HG03571 (cell line): ENCODE data around the gene ADORA1.

Source experiments
- ATAC-seq: cut with Tn5 transposase; IDR thresholded peaks from one replicate; pipeline ENCODE4 v1.9.1; 2021; ENCODE audit not compliant: unreplicated experiment

The ADORA1 gene

DNA sequence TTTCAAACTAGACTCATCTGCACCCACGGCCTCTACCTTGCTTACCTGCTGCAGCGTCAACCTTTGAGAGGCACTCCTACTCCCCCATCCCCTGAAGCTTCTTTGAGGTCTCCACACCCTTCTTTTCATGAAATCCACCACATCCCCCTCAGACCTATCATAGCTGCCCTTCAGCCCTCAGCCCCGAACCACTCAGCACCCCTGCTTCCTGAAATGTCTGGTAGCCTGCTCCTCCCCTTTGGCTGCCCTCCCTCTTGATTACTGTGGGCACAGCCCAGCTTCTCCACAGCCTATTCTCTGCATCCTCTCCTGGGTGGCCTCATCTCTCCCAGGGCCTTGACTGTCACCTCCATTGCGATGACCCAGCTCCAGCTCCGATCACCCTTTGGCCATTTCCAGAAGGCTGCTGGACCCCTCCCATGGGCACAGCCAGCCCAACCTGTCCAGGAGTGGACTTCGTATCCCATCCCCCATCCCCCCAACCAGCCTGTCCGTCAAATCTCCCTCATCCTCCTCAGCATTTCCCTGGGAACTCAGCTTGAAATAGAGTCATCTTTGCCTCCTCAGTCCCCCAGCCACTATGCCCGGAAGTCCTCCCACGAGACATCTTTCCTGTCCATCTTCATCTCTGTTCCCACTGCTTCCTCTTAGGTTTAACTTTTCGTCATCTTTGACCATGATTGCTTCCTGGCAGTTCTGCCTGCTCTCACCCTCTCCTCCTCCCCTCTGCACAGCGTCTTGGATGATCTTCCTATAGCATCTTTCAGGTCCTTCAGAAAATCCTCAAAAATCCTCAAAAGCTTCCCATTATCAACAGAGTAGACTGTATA lies 6.1 kb upstream of the ADORA1 start:
- no peak for ATAC-seq

DNA sequence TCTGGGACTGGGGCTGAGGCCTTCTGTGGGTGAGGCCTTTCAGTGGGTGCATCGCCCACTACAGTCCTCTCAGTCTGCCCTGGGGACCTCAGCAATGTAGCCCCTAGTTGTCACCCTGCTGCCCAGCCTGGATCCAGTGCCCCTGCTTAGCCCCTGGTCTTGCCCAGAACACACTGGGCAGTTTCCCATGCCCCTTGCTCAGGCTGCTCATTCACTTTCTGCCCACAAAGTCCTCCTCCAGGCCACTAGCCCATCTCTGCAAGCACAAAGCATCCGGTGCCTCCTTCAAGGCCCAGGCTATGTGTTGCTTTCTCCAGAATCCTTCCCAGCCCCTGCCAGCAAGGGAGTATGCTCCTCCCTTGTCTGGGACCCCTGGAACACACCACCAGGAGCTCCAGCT lies 5.4 kb upstream of the ADORA1 start:
- ATAC-seq, result no peak

DNA sequence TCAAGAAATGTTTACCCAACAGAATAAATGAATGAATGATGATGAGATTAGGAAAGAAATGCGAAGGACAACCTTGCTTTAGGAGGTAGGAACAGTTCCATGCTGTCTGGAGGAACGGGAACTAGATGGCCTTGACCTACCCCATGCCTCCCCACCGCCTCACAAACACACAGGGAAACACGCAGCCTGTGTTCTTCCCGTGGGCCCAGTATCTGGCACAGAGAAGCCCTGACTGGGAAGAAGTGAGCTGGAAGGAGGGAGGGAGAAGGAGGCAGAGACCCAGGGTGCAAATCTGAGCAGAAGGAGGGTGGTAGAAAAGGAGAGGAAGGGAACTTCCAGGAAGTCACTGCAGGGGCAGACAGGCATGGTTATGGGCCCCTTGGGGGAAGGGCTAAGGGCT lies 3.5 kb upstream of the ADORA1 start:
- no peak for ATAC-seq

DNA sequence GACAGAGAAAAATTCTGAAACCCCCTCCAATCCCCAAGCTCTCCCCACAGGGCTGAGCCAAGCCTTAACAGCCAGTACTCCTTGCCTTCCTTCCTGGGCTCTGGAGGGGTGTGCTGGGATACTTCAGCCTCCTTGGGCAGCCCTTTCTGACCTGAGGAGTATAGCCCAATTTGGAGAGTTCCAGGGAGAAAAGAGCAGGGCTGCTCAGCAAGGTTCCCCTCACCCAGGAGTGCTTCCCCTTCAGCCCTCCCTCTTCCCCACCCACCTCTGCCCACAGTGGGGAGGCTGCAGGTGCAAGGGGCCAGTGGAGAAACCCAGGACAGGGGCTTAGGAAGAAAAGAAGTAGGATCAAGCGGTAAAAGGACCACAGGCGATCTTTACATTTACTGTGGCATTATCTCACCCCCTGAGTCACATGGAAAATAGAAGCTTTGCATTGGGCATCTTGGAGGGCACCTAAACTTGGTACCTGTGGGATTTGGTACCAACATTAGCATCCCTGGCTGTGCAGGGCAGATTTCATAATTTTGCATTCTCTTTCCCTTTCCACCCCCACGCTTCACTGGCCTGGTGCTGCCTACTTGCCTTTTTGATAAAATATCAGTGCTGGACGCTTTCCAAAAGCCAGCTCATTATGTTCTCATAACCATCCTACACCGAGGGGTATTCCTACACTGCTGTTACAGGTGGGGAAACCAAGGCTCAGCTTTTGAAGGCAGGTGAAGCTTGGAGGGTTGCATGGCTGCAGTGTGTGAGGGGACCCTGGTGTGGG lies 2.8 kb upstream of the ADORA1 start:
- ATAC-seq, result no peak

DNA sequence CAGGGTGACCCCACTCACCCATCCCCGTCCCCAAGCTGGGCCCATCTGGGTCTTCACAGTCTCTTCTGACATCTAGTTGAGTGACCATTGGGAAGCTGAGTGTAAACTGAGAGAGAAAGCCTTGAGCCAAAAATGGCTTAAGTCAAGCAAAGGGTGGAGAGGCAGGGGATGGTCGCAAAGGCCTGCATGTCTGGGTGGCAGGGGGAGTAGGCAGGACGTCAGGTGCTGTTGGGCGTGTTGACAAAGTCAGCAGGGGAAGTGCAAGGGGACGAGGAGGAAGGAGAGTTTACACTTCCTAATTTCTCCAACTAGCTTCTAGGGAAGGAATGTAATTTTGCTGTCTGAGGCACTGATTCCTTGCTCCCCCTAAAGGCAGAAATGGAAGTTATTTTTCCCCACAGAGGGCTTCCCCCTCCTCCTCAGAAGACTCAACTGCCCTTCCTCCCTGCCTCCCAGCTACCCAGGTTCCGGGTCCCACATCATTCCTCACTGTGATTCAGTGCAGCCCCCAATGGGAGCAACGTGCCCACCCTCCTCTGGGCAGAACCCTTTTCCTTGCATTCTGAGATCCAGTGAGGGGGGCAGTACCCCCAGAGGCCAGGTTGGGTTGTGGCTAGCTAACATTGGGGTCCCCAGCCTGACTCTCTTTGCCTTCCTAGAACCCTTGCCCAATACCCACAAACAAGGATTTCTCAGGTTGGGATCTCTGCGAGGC lies 1.2 kb upstream of the ADORA1 start:
- no peak for ATAC-seq

DNA sequence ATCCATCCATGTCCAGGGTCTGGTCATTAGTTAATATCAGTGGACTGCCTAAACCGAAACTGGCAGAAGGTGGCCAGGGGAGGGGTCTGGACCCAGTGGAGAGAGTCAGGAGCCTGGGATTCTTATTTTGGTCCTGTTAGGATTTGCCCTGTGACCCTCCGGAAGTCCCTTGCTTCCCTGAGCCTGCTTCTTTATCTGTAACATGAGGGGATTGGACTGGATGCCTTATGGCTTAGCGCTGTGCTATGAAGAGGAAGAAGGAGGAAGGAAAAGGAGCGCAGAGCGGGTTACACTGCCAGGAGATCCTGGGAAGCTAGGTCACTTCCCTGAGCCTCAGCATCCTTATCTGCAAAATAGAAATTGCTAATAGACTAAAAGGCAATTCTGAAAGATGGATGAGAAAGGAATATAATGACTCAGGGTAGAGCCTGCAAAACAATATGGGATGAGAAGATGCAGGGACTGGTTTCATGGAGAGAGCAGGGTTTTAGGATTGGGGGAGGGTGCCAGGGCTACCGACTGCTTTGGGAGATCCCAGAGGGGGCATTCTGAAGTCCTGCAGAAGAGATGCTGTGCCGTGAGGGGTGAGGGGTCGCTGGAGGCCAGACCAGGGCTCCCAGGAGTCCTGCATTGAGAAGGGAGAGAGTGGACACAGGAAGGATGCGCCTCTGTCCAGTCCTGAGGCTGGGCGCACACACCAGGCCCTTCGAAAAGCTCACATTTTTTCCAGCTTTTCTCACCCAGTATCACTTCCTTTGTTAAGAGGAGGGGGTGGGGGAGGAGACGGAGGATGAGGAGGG lies 460 bp upstream of the ADORA1 start:
- no peak for ATAC-seq

DNA sequence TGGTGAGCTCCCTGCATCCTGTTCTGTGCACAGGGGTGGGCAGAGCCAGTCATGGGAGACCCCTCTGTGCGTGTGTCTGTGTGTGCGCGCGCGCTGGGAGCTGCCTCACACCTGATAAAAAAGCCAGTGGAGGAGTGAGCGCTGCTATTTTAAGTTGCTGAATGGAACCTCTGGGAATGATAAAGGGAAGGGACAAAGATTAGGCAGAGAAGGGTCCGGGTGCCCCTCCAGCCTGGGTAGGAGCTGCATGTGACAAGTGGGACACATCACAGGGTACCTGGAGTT lies 847 bp downstream of the ADORA1 start:
- ATAC-seq, result no peak

DNA sequence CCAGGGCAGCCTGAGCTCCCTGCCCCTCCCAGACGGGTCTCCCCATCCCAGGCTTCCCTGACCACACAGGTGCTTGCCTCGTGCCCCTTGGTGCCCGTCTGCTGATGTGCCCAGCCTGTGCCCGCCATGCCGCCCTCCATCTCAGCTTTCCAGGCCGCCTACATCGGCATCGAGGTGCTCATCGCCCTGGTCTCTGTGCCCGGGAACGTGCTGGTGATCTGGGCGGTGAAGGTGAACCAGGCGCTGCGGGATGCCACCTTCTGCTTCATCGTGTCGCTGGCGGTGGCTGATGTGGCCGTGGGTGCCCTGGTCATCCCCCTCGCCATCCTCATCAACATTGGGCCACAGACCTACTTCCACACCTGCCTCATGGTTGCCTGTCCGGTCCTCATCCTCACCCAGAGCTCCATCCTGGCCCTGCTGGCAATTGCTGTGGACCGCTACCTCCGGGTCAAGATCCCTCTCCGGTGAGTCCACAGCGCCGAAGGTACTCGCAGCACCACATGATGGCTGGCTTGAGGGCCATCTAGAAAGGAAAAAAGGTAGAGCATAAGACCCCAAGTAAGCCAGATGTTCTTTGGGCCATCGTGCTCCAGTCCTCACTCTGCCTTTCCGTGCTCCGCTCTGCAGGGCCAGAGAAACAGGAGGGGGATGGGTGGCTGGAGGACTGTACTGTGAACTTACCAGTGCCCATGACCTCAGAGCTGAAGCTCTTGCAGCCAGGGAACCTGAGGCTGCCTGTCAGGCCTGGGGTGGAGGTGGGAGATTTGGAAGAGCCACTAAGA lies 1.4 kb downstream of the ADORA1 start:
- ATAC-seq, result no peak

DNA sequence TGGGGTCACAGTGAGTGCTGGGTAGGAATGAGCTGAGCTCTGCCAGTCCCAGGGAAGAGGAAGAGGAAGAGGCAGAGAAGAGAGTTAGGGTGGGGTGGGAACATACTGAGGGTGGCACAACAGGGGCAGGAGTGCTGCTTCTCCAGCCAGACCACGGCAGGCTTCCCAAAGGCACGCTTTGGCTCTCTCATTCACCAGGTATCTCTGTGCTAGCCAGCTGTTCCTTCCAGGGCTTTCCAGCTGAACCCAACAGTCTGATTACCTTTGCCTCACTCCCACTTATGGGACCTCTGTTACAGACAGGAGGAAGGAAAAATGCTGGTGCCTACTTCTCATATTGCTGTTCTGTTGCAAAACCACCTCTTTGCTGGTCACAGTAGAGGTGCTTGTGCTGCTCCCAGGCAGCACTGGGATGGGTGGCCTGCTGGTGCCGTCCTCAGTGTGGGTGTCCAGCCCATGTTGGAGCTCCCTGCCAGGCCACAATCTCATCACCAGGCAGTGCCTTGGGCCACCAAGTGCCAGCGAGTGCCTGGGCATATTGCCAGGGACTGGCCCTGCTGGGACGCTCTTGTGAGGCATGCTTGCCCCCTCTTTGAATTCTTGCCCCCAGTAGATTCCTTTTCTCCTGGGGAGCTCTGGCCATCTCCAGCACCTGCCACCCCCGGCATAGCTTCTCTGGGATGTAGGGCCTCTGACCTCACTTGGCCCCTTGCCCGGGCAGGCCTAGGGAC lies 2.1 kb downstream of the ADORA1 start:
- no peak for ATAC-seq

DNA sequence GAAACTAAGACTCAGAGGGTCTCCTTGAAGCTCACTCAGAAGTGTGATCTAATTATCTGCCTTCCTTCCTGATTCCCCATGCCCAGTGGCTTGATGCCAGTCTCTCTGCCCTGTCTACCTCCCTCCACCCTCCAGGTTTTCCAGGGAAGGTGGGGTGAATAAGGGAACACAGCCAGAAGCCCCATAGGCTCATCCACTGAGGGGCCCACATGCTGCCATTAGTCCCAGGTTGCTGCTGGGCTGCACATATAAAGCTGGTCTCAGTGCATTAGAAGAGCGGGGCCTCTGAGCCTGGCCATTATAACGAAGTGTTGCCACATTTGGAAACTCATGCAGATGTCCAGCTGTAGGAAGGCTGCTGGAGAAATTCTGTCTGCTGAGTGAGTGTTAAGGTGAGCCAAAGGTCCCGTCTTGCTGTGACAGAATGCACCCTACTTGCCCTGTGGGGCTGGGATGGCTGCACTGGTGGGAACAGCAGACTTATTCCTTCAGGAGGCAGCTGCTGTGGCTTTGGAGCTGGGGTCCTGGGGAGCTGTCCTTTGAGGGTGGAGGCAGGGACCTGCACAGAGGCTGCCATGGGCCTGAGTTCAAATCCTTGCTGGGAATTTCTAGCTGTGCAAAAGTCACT lies 2.9 kb downstream of the ADORA1 start:
- ATAC-seq, result no peak

DNA sequence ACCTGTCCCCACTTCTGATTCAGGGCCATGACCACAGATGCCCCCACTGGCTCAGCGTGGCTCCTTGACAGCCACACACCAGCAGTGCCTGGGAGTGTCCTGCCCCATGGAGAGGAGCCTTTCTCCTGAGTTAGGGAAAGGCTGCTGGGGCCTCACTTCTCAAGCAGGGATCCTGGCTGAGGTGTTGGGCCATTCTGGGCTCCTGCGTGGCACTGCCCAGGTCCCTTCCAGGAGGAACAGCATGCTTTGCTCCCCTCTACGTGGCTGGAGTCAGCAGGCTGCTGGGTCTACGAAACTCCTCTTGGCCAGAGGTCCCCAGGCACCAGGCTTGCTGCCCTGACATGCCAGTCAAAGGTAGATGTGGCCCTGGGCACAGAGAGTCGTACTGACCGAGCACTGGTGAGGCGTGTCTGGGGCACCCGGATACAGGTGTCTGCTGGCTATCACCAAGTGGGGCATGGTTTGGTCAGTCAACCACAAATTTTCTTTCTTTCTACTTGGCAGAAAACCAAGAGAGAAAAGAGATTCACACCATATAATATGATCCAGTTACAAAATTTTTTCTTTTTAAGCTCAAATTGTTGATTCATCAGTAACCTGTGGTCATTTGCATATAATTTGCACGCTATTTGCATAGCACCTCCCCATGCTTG lies 4.1 kb downstream of the ADORA1 start:
- ATAC-seq, result no peak

DNA sequence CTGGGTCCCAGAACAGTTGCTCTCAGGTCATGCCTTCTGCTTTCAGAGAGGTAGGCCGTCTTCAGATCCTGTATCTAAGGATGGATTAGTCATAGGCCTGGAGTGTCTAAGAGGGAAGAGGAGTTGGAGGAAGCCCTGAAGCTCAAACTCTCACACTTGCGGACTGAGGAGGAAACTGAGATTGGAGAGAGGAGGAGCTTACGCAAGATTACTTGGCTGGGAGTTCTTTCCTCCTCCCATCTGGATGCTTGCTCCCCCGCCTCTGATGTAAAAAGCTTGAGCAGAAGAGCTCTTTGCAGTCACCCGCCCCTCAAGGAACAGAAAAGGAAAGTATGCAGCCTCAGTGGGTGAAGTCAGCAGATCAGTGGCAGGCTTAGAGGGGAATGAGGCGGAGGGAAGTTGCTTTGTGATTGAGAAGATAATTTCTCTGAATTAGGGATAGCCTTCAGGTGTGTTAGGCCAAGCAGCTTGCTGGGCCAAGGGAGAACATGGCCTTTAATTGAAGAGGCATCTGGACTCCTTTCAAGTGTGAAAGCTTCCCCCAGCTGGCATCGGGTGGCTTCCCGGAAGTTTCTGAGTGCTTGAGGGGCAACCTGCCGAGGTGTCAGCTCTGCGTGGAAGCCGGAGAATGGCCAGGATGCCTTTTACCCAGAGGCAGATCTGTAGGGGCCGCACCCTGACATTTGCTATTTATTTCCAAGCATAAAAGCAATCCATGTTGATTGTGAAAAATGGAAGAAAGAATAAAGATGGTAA lies 6.6 kb downstream of the ADORA1 start:
- ATAC-seq, result no peak

DNA sequence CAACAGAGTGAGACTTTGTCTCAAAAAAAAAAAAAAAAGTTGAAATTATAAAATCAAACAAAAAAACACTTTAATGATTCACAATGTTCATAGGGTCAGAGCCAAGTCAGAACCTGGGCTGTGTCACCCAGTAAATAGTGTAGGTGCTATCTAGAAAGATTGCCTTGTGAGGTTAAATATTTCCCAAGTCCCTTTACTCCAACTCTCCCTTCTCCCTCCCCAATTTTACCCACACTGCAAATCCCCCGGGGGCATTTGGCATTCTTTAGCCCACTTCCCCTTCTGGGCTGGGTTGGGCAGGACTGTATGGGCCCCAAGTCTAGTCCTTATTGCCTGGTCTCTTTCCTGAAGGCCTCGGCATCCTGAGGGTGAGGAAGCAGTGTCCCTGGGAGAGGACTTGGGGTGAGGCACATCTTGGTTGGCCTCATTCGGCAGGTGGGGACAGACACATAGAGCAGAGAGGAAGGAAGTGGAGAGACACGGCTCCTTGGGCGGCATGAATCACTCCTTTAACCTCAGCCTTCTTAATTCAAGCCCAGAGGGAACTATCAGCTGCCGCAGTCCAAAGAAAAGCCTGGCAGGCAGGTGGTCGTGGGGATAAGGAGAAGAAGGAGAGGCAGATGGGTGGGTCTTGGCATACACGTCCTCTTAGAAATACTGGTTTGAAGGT lies 8.2 kb downstream of the ADORA1 start:
- no peak for ATAC-seq

DNA sequence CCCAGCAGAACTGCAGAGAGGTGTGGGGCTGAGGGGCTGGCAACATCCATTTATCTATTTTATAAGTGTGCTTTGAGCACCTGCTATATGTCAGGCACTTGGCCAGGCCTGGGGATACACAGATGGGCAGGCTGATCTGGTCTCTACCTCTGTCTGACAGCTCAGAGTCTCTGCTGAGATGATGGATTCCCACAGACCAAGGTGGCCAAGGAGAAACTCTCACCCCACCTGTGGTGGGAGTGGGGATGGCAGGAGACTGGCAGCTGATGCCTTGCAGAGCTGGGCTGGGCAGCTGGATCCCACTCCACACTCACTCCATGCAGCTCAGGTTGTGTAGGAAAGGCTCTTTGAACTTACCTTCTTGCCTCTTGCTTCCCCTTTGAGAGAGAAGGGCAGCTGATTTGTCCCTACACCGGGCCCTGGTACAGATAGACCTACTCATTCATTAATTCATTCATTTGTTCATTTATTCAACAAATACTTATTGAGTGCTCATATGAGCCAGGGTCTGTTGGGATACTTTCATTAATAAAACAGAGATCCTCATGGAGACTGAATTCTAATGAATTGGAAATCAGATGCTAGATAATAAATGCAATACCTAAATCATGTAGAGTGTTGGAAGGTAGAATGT lies 9.0 kb downstream of the ADORA1 start:
- no peak for ATAC-seq

DNA sequence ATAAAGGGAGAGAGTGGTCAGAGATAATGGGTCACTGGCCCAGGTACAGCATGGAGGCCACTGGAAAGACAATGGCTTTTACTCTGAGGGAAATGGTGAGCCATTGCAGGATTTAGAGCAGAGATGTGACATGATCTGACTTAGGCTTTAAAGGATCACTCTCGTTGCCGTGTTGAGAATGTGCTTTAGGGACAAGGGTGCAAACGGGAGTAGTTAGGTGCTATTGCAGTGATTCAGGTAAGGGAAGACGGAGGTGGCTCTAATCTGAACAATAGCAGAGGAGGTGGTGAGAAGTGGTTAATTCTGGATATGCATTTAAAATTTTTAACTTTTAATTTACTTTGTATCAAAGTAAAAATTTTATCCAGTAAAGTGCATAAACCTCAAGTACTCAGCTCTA lies 9.8 kb downstream of the ADORA1 start:
- no peak for ATAC-seq

DNA sequence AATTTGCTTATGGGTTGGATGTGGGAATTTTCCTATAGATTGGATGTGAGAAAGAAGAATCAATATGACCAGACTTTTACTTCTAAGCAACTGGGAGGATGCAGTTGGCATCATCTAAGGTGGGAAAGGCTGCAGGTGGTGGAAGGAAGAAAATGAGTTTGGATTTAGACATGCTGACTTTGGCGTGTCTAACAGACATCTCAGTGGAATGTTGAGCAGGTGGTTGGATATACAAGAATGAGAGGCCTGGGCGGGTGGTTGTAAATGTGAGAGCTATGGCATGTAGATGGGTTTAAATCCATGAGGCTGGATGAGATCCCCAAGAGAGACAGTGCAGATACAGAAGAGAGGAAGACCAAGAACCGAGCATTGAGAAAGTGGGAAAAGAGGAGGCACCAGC lies 10.5 kb downstream of the ADORA1 start:
- ATAC-seq, result no peak

DNA sequence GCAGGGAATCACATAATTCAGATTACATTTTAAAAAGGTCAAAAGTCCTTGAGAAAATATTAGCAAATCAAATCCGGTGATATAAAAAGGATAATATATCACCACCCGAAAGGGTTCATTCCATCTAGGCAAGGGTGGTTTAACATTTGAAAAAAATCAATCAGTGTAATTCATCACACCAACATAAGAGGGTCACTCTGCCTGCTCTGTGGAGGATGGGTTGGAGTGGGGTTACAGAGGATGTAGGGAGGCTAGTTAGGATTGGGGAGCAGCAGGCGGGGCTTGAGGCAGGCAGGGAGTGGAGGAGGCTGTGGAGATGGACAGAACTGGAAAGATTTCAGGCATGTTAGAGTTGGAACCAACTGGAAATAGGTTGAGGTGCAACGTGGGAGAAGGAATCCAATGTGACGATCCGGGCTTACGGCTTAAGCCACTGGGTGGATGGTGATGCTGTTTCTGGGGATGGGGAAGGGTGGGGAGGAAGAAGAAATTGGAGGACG lies 12.5 kb downstream of the ADORA1 start:
- ATAC-seq, result no peak
